GM10266 (cell line): ENCODE results near the gene NLGN3.

Experiments
- DNase-seq: peaks from one replicate; pipeline ENCODE4 v3.0.0; 2012; ENCODE audit errors: extremely low spot score
- TF ChIP-seq, protein P1 (sequence below): IDR thresholded peaks from 2 replicates; pipeline ENCODE4 v1.5.1; 2012; ENCODE audit warnings: mild to moderate bottlenecking, low read depth; ENCODE audit not compliant: control insufficient read depth, insufficient read depth; ENCODE audit errors: missing control alignments

The NLGN3 gene

DNA sequence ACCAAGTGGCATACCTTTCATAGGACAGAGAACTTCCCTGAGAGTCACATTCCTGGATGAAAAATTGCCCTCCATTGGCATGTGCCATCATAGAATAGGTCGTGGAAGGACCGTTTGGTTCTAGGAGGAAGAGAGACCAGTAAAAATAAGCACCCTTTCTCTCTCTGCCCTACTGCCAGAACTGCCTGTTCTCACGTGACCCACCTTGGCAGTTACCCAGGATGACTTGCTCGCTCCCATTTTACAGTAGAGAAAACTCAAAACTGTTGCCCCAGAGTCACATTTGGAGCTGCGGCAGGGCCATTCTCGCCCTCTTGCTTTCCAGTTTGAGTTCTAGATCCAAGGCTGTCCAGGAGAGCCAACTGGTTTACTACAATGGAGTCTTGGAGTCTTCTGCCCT lies 1.1 kb upstream of the NLGN3 start:
- TF ChIP-seq, protein P1, sequence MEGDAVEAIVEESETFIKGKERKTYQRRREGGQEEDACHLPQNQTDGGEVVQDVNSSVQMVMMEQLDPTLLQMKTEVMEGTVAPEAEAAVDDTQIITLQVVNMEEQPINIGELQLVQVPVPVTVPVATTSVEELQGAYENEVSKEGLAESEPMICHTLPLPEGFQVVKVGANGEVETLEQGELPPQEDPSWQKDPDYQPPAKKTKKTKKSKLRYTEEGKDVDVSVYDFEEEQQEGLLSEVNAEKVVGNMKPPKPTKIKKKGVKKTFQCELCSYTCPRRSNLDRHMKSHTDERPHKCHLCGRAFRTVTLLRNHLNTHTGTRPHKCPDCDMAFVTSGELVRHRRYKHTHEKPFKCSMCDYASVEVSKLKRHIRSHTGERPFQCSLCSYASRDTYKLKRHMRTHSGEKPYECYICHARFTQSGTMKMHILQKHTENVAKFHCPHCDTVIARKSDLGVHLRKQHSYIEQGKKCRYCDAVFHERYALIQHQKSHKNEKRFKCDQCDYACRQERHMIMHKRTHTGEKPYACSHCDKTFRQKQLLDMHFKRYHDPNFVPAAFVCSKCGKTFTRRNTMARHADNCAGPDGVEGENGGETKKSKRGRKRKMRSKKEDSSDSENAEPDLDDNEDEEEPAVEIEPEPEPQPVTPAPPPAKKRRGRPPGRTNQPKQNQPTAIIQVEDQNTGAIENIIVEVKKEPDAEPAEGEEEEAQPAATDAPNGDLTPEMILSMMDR = no peak
- DNase-seq = no peak

DNA sequence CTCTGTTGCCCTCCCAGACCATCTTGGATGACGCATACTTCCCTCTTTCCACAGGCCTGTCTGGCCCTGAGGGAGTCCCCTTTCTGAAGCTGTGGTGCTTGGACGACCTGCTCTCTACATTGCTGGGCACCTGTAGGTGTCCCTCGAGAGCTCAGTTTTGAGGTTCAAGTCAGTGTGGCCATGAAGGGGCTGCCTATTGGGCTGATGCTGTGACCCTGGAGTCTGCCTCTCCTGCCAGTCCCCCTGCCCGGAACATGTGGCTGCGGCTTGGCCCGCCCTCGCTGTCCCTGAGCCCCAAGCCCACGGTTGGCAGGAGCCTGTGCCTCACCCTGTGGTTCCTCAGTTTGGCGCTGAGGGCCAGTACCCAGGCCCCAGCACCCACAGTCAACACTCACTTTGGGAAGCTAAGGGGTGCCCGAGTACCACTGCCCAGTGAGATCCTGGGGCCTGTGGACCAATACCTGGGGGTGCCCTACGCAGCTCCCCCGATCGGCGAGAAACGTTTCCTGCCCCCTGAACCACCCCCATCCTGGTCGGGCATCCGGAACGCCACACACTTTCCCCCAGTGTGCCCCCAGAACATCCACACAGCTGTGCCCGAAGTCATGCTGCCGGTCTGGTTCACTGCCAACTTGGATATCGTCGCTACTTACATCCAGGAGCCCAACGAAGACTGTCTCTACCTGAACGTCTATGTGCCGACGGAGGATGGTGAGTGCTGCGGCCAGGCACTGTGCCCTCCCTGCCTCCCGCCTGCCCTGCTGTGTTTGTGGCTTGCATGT lies 3.0 kb downstream of the NLGN3 start:
- TF ChIP-seq, protein P1 = no peak
- no peak for DNase-seq

DNA sequence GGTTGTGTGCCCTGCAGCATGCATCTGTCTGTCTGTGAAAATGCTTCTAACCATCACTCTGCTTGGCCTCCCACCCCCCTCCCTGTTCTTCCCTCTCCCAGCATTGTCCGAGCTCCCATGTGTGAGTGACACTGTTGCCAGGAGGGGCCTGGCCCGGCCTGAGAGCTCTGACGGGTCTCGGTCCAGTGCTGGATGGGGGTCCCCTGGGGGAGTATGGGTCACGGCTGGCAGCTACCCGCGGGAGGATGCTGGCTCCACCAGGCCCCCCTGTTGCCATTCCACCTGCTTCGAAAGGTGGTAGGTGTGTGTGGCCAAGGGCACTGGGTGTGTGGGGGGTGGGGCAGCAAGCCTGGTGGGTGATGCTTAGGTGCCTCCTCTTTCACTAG lies 3.6 kb downstream of the NLGN3 start:
- TF ChIP-seq, protein P1 = no peak

DNA sequence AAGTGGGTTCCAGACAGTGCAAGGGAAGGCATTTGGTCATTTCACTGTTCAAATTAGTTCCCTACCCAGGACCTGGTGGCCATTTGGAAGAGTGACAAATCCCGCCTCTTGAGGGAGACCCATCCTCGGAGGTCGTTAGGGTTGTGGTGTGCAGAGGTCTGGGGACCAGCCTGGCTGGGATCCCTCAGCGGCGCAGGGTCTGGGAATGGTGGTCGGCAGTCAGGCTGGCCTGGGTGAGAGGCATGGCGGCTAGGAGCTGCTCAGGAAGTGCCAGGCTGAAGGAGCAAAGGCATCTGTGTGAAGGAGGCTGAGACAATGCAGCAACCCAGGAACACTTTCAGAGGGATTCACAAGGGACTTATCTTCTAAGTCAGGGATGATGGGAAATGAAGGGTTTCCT lies 6.7 kb downstream of the NLGN3 start:
- TF ChIP-seq, protein P1 = no peak
- no peak for DNase-seq

More for the DNA sequence above, 3.6 kb downstream of the NLGN3 start:
- DNase-seq = no peak

DNA sequence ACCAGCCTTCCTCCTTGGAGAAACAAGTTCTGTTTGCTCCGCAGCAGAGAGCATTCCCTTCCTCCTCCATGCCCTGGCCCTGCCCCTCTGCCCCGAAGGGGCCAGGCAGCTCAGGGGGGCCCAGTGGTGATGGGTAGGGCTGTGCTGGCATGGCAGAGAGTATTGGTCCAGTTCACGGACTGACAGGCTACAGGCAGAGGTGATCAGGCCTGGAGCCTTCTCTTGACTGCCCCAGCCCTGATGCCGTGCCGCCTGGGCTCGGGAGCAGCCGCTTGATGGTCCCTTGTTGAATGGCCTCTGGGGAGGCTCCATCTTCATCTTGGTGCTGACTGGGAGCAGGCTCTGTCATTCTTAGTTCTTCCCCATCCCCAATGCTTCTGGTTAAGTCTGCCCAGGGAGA lies 9.6 kb downstream of the NLGN3 start:
- TF ChIP-seq, protein P1 = no peak
- no peak for DNase-seq

DNA sequence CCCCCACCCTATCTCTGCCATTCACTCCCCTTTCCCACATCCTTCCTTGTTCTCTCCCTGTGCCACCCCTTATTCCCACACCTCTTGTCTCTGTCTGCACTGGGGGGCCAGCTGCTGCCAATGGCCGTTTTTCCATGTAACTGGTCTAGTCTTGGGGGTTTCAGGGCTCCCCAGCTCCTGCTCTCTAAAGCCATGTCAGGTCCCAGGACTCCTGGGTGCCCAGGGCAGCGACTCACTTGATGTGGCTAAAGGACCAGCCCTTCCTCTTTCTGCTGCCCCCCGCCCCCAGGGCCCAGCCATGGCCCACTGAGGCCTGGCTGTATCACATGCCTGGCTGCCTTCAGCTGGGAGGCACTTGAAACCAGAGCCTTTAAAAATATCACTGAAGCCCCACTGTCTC lies 10.0 kb downstream of the NLGN3 start:
- TF ChIP-seq, protein P1 = no peak

DNA sequence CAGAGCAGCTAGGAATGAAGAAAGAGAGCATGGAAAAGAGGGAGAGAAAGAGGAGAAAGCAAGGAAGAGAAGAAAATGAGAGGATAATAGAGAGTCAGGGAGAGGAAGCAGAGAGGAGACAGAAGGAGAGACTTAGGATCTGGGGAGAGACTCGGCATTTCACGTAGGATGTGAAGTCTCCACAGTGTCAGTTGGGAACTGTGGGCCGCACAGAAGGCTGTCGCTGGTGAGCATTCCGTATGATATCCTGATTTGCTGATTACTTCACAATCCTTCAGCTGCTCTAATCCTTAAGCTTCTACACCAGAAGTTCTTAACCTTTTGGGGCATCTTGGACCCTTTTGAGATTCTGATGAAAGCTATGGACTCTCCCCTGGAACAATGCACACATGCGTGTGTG lies 14.0 kb downstream of the NLGN3 start:
- no peak for DNase-seq
- TF ChIP-seq, protein P1 = no peak

More for the DNA sequence above, 10.0 kb downstream of the NLGN3 start:
- no peak for DNase-seq
